Body of pancreas (tissue), 4 donors: ENCODE data around the gene EDAR.

Source experiments
- POLR2A ChIP-seq, 3 donors: fragments of 450-650 bp; IDR thresholded peaks; one replicate each; pipeline ENCODE4 v1.6.1; 2016; ENCODE audit warnings: antibody characterized with exemption in 3 of 3, mild to moderate bottlenecking in 2 of 3
- TF ChIP-seq, protein P1 (sequence below), 7 experiments: fragments of 450-650 bp in 4 of 7; fragments of 200-600 bp in 3 of 7; sonication (generic) in 3 of 7; IDR thresholded peaks; one replicate each; pipeline ENCODE4 v1.5.1; 2016 to 2019; ENCODE audit warnings: antibody characterized with exemption in 7 of 7

- TF ChIP-seq, protein P1, sequence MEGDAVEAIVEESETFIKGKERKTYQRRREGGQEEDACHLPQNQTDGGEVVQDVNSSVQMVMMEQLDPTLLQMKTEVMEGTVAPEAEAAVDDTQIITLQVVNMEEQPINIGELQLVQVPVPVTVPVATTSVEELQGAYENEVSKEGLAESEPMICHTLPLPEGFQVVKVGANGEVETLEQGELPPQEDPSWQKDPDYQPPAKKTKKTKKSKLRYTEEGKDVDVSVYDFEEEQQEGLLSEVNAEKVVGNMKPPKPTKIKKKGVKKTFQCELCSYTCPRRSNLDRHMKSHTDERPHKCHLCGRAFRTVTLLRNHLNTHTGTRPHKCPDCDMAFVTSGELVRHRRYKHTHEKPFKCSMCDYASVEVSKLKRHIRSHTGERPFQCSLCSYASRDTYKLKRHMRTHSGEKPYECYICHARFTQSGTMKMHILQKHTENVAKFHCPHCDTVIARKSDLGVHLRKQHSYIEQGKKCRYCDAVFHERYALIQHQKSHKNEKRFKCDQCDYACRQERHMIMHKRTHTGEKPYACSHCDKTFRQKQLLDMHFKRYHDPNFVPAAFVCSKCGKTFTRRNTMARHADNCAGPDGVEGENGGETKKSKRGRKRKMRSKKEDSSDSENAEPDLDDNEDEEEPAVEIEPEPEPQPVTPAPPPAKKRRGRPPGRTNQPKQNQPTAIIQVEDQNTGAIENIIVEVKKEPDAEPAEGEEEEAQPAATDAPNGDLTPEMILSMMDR (IDR thresholded peaks at IDR 0.05): no peak
- no peak for TF ChIP-seq POLR2A (IDR thresholded peaks at IDR 0.05)
Measured at GRCh38 chr2:108978709-108979111, 10.3 kb downstream of the EDAR start.
